ENCODE measurements around the gene ATRN. TPM values are rescaled to one million over a fixed set of nuclear protein-coding genes. Genes with fewer than 3 reads are reported as not detected.

The ATRN gene
- total and polyA plus RNA-seq, 2 donors (not counting 1 experiment from before 2014, with no cell fraction given), result 5.8 to 19.5 TPM

DNA sequence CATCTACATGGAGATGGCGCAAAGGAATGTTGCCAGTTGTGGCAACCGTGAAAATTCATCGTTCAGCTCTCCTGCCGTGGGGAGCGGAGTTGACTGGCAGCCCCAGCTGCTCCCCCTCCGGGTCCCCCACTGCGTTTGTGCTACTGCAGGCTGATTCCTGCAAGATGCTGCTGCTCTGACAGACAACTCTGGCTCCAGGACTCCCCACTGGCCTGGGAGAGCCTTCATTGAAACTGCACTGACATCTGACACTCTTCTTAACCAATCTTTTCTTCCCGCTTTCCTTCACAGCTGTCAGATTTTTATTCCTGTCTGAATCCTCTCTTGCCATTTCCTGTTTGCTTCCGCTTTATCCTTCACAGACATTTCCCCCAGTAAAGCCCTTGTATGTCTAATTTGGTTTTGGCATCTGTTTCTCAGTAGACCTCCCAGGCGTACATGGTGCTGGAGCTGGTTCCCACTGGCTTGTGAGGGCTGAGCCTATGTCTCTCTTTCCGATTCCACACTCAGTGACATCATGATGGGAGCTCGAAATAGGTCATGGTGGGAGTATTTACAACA lies 9.5 kb upstream of the ATRN start:
- H3K36me3 ChIP-seq (replicated peaks in 1 of 2; ENCODE audit: control extremely low read depth in 1 of 2, control insufficient read depth in 1 of 2, extremely low read depth in 1 of 2, insufficient read depth in 2 of 2, low read length in 1 of 2), result no peaks in the 10 kb centered on the region
- no peaks in the 10 kb centered on the region for H3K79me2 ChIP-seq (ENCODE audit: control insufficient read depth, insufficient read depth, low read length)
- no peak overlapping the region for H2AFZ ChIP-seq (ENCODE audit: insufficient read depth, low read depth, low read length, poor library complexity, severe bottlenecking)
- peaks cover 0 to 5% (median 2%) of the 10 kb centered on the region in 4 experiments for H3K27me3 ChIP-seq (replicated peaks in 1 of 4; ENCODE audit: control extremely low read depth in 1 of 4, control insufficient read depth in 3 of 4, insufficient read depth in 4 of 4, low read length in 3 of 4)
- ChIA-PET POLR2A (no interaction called here), CTCF (no interaction called here)
- DNase-seq, result no peak
- ATAC-seq (ENCODE audit: low read depth), result no peak
- no peaks in the 10 kb centered on the region for H3K4me1 Mint-ChIP-seq
- no peak overlapping the region for H3K27ac Mint-ChIP-seq
- no peaks in the 10 kb centered on the region for H3K4me1 ChIP-seq (ENCODE audit: control insufficient read depth in 2 of 2, insufficient read depth in 2 of 2, low read length in 2 of 2)
- H3K4me2 ChIP-seq (replicated peaks; ENCODE audit: low read depth, low read length, poor library complexity, severe bottlenecking), result no peak overlapping the region
- no peaks in the 10 kb centered on the region for H4K20me1 ChIP-seq (ENCODE audit: control insufficient read depth, insufficient read depth, low read length, poor library complexity, severe bottlenecking)
- H3K27ac ChIP-seq (ENCODE audit: low read length in 2 of 2), result no peak overlapping the region
- TF ChIP-seq, protein P1, sequence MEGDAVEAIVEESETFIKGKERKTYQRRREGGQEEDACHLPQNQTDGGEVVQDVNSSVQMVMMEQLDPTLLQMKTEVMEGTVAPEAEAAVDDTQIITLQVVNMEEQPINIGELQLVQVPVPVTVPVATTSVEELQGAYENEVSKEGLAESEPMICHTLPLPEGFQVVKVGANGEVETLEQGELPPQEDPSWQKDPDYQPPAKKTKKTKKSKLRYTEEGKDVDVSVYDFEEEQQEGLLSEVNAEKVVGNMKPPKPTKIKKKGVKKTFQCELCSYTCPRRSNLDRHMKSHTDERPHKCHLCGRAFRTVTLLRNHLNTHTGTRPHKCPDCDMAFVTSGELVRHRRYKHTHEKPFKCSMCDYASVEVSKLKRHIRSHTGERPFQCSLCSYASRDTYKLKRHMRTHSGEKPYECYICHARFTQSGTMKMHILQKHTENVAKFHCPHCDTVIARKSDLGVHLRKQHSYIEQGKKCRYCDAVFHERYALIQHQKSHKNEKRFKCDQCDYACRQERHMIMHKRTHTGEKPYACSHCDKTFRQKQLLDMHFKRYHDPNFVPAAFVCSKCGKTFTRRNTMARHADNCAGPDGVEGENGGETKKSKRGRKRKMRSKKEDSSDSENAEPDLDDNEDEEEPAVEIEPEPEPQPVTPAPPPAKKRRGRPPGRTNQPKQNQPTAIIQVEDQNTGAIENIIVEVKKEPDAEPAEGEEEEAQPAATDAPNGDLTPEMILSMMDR (IDR thresholded peaks at IDR 0.05), result no peak
- no peak for TF ChIP-seq EZH2 (IDR thresholded peaks at IDR 0.05; ENCODE audit: borderline replicate concordance, insufficient read depth, low read depth, low read length, poor library complexity, severe bottlenecking)
- 82% methylated on average over 8 of the region's 12 CpGs for WGBS (ENCODE audit: insufficient coverage)
- H3K27me3 Mint-ChIP-seq, result peaks cover 24% of the 10 kb centered on the region
- H3K9me3 Mint-ChIP-seq (ENCODE audit: insufficient read depth), result no peaks in the 10 kb centered on the region
- no peak overlapping the region for H3K9ac ChIP-seq (ENCODE audit: low read length)
- no peak overlapping the region for H3K4me3 Mint-ChIP-seq
- no peak overlapping the region for H3K4me3 ChIP-seq (ENCODE audit: control extremely low read depth in 1 of 5, extremely low read depth in 1 of 5, insufficient read depth in 1 of 5, low read depth in 2 of 5, low read length in 4 of 5)
- intact Hi-C loops (cut with micrococcal nuclease), result no loop called here
- no peaks in the 10 kb centered on the region for H3K9me3 ChIP-seq (ENCODE audit: control extremely low read depth in 1 of 3, control insufficient read depth in 2 of 3, insufficient read depth in 1 of 3, low read length in 2 of 3)

DNA sequence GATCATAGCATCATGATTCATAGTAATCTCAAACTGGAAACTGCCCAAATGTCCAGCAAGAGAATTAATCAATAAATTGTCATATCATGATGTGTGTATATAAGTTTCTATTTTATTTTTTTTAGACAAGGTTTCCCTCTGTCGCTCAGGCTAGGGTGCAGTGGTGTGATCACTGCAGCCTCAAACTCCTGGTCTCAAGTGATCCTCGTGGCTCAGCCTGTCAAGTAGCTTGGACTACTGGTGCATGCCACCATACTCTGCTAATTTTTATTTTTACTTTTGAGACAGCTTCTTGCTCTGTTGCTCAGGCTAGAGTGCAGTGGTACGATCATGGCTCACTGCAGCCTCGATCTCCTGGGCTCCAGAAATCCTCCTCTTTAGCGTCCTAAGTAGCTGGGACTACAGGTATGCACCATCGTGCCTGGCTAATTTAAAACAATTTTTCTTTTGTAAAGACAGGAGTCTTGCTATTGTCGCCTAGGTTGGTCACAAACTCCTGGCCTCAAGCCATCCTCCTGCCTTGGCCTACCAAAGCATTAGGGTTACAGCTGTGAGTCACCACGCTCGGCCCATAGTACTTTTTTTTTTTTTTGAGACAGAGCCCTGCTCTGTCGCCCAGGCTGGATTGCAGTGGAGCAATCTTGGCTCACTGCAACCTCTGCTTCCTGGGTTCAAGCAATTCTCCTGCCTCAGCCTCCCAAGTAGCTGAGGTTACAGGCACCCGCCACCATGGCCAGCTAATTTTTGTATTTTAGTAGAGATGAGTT lies 8.7 kb upstream of the ATRN start:
- no peaks in the 10 kb centered on the region for H3K36me3 ChIP-seq (replicated peaks in 1 of 2; ENCODE audit: control extremely low read depth in 1 of 2, control insufficient read depth in 1 of 2, extremely low read depth in 1 of 2, insufficient read depth in 2 of 2, low read length in 1 of 2)
- intact Hi-C loops (cut with micrococcal nuclease), result no loop called here
- 86% methylated on average over 10 of the region's 11 CpGs for WGBS (ENCODE audit: insufficient coverage)
- POLR2A ChIA-PET, result no interaction called here
- H3K4me1 ChIP-seq (ENCODE audit: control insufficient read depth in 2 of 2, insufficient read depth in 2 of 2, low read length in 2 of 2), result no peaks in the 10 kb centered on the region
- ATAC-seq (ENCODE audit: low read depth) (no peak), DNase-seq (no peak)
- H3K9me3 ChIP-seq (ENCODE audit: control extremely low read depth in 1 of 3, control insufficient read depth in 2 of 3, insufficient read depth in 1 of 3, low read length in 2 of 3), result no peaks in the 10 kb centered on the region
- Mint-ChIP-seq H3K9me3 (ENCODE audit: insufficient read depth) (no peaks in the 10 kb centered on the region), H3K27ac (no peak overlapping the region), H3K4me1 (no peaks in the 10 kb centered on the region), H3K4me3 (no peak overlapping the region), H3K27me3 (peaks cover 23% of the 10 kb centered on the region)
- H3K9ac ChIP-seq (ENCODE audit: low read length), result no peak overlapping the region
- TF ChIP-seq EZH2 (IDR thresholded peaks at IDR 0.05; ENCODE audit: borderline replicate concordance, insufficient read depth, low read depth, low read length, poor library complexity, severe bottlenecking), result no peak
- TF ChIP-seq, protein P1 (IDR thresholded peaks at IDR 0.05), result no peak
- H4K20me1 ChIP-seq (ENCODE audit: control insufficient read depth, insufficient read depth, low read length, poor library complexity, severe bottlenecking), result no peaks in the 10 kb centered on the region
- no peak overlapping the region for H3K4me3 ChIP-seq (ENCODE audit: control extremely low read depth in 1 of 5, extremely low read depth in 1 of 5, insufficient read depth in 1 of 5, low read depth in 2 of 5, low read length in 4 of 5)
- no peak overlapping the region for H3K4me2 ChIP-seq (replicated peaks; ENCODE audit: low read depth, low read length, poor library complexity, severe bottlenecking)
- no peaks in the 10 kb centered on the region for H3K79me2 ChIP-seq (ENCODE audit: control insufficient read depth, insufficient read depth, low read length)
- no peak overlapping the region for H2AFZ ChIP-seq (ENCODE audit: insufficient read depth, low read depth, low read length, poor library complexity, severe bottlenecking)
- peaks cover 0 to 5% (median 2%) of the 10 kb centered on the region in 4 experiments for H3K27me3 ChIP-seq (replicated peaks in 1 of 4; ENCODE audit: control extremely low read depth in 1 of 4, control insufficient read depth in 3 of 4, insufficient read depth in 4 of 4, low read length in 3 of 4)
- CTCF ChIA-PET, result no interaction called here
- no peak overlapping the region for H3K27ac ChIP-seq (ENCODE audit: low read length in 2 of 2)

Measured in B cell (primary cell).